HEK293 (cell line): ENCODE measurements around the gene CIRBP.

Source experiments
- EGR2 ChIP-seq: fragments of 450-650 bp; formaldehyde crosslinking; IDR thresholded peaks from 2 replicates; pipeline ENCODE4 v1.5.1; 2016; ENCODE audit warnings: low read depth, missing biosample characterization, missing genetic modification characterization
- HOXC10 ChIP-seq: sonication (generic); formaldehyde crosslinking; IDR thresholded peaks from 2 replicates; pipeline ENCODE4 v1.8.1; 2023; ENCODE audit warnings: mild to moderate bottlenecking, missing genetic modification reagents
- KLF10 ChIP-seq: fragments of 450-650 bp; IDR thresholded peaks from 2 replicates; pipeline ENCODE4 v1.5.1; 2018; ENCODE audit warnings: missing biosample characterization, mild to moderate bottlenecking, missing genetic modification characterization
- KLF8 ChIP-seq: fragments of 450-650 bp; formaldehyde crosslinking; IDR thresholded peaks from 2 replicates; pipeline ENCODE4 v1.5.1; 2016; ENCODE audit warnings: missing biosample characterization, missing genetic modification characterization
- SALL2 ChIP-seq: fragments of 450-650 bp; formaldehyde crosslinking; IDR thresholded peaks from 2 replicates; pipeline ENCODE4 v1.5.0; 2017; ENCODE audit warnings: missing biosample characterization, mild to moderate bottlenecking, missing genetic modification characterization, borderline replicate concordance
- SP2 ChIP-seq: fragments of 450-650 bp; formaldehyde crosslinking; IDR thresholded peaks from 2 replicates; pipeline ENCODE4 v1.5.1; 2016; ENCODE audit warnings: missing biosample characterization, missing genetic modification characterization
- ZBTB48 ChIP-seq: fragments of 450-650 bp; formaldehyde crosslinking; IDR thresholded peaks from 2 replicates; pipeline ENCODE4 v1.5.1; 2016; ENCODE audit warnings: missing biosample characterization, missing genetic modification characterization
- ZFP69B ChIP-seq: fragments of 450-650 bp; formaldehyde crosslinking; IDR thresholded peaks from 2 replicates; pipeline ENCODE4 v1.5.1; 2016; ENCODE audit warnings: missing biosample characterization, missing genetic modification characterization
- ZNF140 ChIP-seq: fragments of 450-650 bp; formaldehyde crosslinking; IDR thresholded peaks from 2 replicates; pipeline ENCODE4 v1.5.1; 2016; ENCODE audit warnings: missing biosample characterization, missing genetic modification characterization
- ZNF169 ChIP-seq: fragments of 450-650 bp; formaldehyde crosslinking; IDR thresholded peaks from 2 replicates; pipeline ENCODE4 v1.5.1; 2016; ENCODE audit warnings: missing biosample characterization, missing genetic modification characterization
- ZNF175 ChIP-seq: fragments of 450-650 bp; formaldehyde crosslinking; IDR thresholded peaks from 2 replicates; pipeline ENCODE4 v1.5.1; 2016; ENCODE audit warnings: missing biosample characterization, missing genetic modification characterization
- ZNF19 ChIP-seq: fragments of 450-650 bp; formaldehyde crosslinking; IDR thresholded peaks from 2 replicates; pipeline ENCODE4; 2016; ENCODE audit warnings: missing biosample characterization, missing genetic modification characterization, low read depth
- ZNF221 ChIP-seq: fragments of 450-650 bp; formaldehyde crosslinking; IDR thresholded peaks from 2 replicates; pipeline ENCODE4 v1.5.1; 2017; ENCODE audit warnings: missing biosample characterization, missing genetic modification characterization, borderline replicate concordance
- ZNF24 ChIP-seq: fragments of 450-650 bp; formaldehyde crosslinking; IDR thresholded peaks from 2 replicates; pipeline ENCODE4 v1.5.1; 2016; ENCODE audit warnings: missing biosample characterization, missing genetic modification characterization
- ZNF274 ChIP-seq, 2 experiments: fragments of 200-500 bp in 1 of 2; fragments of 450-650 bp in 1 of 2; sonication (Bioruptor generic) in 1 of 2; formaldehyde crosslinking in 1 of 2; IDR thresholded peaks; 2 replicates each; pipeline versions ENCODE4 v1.5.1 to v1.6.1; 2014 to 2016; ENCODE audit warnings: borderline replicate concordance in 1 of 2, inconsistent platforms in 1 of 2, low read length in 1 of 2, missing biosample characterization in 1 of 2, missing genetic modification characterization in 1 of 2
- ZNF292 ChIP-seq: fragments of 450-650 bp; formaldehyde crosslinking; IDR thresholded peaks from 2 replicates; pipeline ENCODE4 v1.5.1; 2016; ENCODE audit warnings: low read depth, missing biosample characterization, missing genetic modification characterization, borderline replicate concordance
- ZNF473 ChIP-seq: fragments of 450-650 bp; formaldehyde crosslinking; IDR thresholded peaks from 2 replicates; pipeline ENCODE4 v1.5.1; 2017; ENCODE audit warnings: missing biosample characterization, missing genetic modification characterization
- ZNF571 ChIP-seq: fragments of 450-650 bp; formaldehyde crosslinking; IDR thresholded peaks from 2 replicates; pipeline ENCODE4 v1.5.0; 2017; ENCODE audit warnings: missing biosample characterization, missing genetic modification characterization
- ZNF610 ChIP-seq: fragments of 450-650 bp; formaldehyde crosslinking; IDR thresholded peaks from 2 replicates; pipeline ENCODE4 v1.5.1; 2016; ENCODE audit warnings: missing biosample characterization, missing genetic modification characterization, borderline replicate concordance
- ZNF623 ChIP-seq: fragments of 450-650 bp; formaldehyde crosslinking; IDR thresholded peaks from 2 replicates; pipeline ENCODE4 v1.5.1; 2016; ENCODE audit warnings: missing biosample characterization, missing genetic modification characterization
- ZNF629 ChIP-seq: fragments of 450-650 bp; formaldehyde crosslinking; IDR thresholded peaks from 2 replicates; pipeline ENCODE4 v1.5.1; 2017; ENCODE audit warnings: missing biosample characterization, missing genetic modification characterization
- ZNF785 ChIP-seq: fragments of 450-650 bp; formaldehyde crosslinking; IDR thresholded peaks from 2 replicates; pipeline ENCODE4 v1.5.1; 2016; ENCODE audit warnings: missing biosample characterization, missing genetic modification characterization
- ZNF792 ChIP-seq: fragments of 450-650 bp; formaldehyde crosslinking; IDR thresholded peaks from 2 replicates; pipeline ENCODE4 v1.5.1; 2016; ENCODE audit warnings: missing biosample characterization, missing genetic modification characterization
- ZSCAN23 ChIP-seq: fragments of 450-650 bp; formaldehyde crosslinking; IDR thresholded peaks from 2 replicates; pipeline ENCODE4 v1.5.1; 2016; ENCODE audit warnings: missing biosample characterization, missing genetic modification characterization
- ZXDB ChIP-seq: fragments of 450-650 bp; formaldehyde crosslinking; IDR thresholded peaks from 2 replicates; pipeline ENCODE4 v1.5.1; 2016; ENCODE audit warnings: missing biosample characterization, missing genetic modification characterization
- TF ChIP-seq, protein P1 (sequence below): fragments of 450-650 bp; formaldehyde crosslinking; IDR thresholded peaks from 2 replicates; pipeline ENCODE4 v1.5.1; 2016; ENCODE audit warnings: missing biosample characterization, missing genetic modification characterization
- TF ChIP-seq, protein P2 (sequence below): fragments of 450-650 bp; formaldehyde crosslinking; IDR thresholded peaks from 2 replicates; pipeline ENCODE4 v1.5.1; 2016; ENCODE audit warnings: missing biosample characterization, missing genetic modification characterization
- TF ChIP-seq, protein P3 (sequence below): fragments of 450-650 bp; formaldehyde crosslinking; IDR thresholded peaks from 2 replicates; pipeline ENCODE4; 2016; ENCODE audit warnings: missing biosample characterization, missing genetic modification characterization
- TF ChIP-seq, protein P4 (sequence below): fragments of 450-650 bp; formaldehyde crosslinking; optimal IDR thresholded peaks from 2 replicates; pipeline ENCODE3; 2016; ENCODE audit warnings: missing biosample characterization, mild to moderate bottlenecking, missing genetic modification characterization
- TF ChIP-seq, protein P5 (sequence below): fragments of 450-650 bp; formaldehyde crosslinking; IDR thresholded peaks from 2 replicates; pipeline ENCODE4 v1.5.1; 2016; ENCODE audit warnings: missing biosample characterization, missing genetic modification characterization, borderline replicate concordance

Gene CIRBP

DNA sequence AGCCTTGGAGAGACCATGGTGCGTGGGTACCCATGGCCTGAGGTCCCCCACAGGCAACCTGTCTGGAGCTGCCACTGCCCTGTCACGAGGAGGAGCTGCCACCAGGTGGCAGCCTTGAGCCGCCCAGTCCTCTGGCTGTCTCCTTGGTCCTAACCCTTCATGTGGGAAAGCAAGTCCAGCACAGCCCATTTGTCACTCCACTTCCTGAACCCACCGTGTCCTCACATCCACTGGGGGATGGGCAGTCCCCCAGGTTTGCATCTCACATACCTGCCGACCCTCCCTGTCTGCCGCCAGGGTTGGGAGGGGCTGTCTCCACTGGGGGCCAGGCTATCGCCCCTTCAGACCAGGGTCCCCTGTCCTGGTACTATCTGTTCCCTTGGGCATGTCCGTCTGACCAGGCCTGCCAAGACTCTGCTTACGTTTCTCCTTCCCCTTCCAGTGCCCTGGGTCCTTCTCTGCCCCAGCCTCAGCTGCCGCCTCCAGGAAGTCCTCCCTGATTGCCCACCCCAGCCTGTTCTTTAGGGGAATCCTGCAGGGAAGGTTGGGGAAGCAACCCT is 10.7 kb downstream of the CIRBP start (continued):
- TF ChIP-seq, protein P1, sequence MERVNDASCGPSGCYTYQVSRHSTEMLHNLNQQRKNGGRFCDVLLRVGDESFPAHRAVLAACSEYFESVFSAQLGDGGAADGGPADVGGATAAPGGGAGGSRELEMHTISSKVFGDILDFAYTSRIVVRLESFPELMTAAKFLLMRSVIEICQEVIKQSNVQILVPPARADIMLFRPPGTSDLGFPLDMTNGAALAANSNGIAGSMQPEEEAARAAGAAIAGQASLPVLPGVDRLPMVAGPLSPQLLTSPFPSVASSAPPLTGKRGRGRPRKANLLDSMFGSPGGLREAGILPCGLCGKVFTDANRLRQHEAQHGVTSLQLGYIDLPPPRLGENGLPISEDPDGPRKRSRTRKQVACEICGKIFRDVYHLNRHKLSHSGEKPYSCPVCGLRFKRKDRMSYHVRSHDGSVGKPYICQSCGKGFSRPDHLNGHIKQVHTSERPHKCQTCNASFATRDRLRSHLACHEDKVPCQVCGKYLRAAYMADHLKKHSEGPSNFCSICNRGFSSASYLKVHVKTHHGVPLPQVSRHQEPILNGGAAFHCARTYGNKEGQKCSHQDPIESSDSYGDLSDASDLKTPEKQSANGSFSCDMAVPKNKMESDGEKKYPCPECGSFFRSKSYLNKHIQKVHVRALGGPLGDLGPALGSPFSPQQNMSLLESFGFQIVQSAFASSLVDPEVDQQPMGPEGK (tag by site-specific recombination), result peak; percentile 45; the same call in 1 of the 2 replicates
- TF ChIP-seq ZNF473 (tag by site-specific recombination) (no peak), ZBTB48 (tag by site-specific recombination) (no peak), SP2 (no peak), ZNF610 (tag by site-specific recombination) (no peak), ZNF24 (no peak), ZNF221 (tag by site-specific recombination) (no peak), ZNF785 (tag by site-specific recombination) (no peak), KLF8 (tag by site-specific recombination) (no peak), ZNF292 (tag by site-specific recombination) (no peak), ZNF140 (tag by site-specific recombination) (no peak), ZNF169 (tag by site-specific recombination) (no peak), ZNF175 (no peak), SALL2 (no peak), ZNF19 (tag by site-specific recombination) (no peak), HOXC10 (CRISPR knock-in tag) (no peak), ZFP69B (no peak), ZNF274 (IDR thresholded peaks at IDR 0.05; ENCODE audit: low read length) (no peak), ZNF274 (tag by site-specific recombination; IDR thresholded peaks at IDR 0.05; ENCODE audit: borderline replicate concordance) (no peak), ZNF792 (no peak), KLF10 (no peak), ZNF623 (no peak), ZSCAN23 (no peak), ZXDB (0 out of 2 replicates have a peak, but pooled peaks have one; percentile 39), ZNF571 (tag by site-specific recombination) (no peak), ZNF629 (peak; percentile 51), EGR2 (no peak)
- TF ChIP-seq, protein P2, sequence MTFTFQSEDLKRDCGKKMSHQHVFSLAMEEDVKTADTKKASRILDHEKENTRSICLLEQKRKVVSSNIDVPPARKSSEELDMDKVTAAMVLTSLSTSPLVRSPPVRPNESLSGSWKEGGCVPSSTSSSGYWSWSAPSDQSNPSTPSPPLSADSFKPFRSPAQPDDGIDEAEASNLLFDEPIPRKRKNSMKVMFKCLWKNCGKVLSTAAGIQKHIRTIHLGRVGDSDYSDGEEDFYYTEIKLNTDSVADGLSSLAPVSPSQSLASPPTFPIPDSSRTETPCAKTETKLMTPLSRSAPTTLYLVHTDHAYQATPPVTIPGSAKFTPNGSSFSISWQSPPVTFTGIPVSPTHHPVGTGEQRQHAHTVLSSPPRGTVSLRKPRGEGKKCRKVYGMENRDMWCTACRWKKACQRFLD (tag by site-specific recombination), result no peak
- TF ChIP-seq, protein P3, sequence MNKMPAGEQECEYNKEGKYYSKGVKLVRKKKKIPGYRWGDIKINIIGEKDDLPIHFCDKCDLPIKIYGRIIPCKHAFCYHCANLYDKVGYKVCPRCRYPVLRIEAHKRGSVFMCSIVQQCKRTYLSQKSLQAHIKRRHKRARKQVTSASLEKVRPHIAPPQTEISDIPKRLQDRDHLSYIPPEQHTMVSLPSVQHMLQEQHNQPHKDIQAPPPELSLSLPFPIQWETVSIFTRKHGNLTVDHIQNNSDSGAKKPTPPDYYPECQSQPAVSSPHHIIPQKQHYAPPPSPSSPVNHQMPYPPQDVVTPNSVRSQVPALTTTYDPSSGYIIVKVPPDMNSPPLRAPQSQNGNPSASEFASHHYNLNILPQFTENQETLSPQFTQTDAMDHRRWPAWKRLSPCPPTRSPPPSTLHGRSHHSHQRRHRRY (tag by site-specific recombination), result no peak
- TF ChIP-seq, protein P4, sequence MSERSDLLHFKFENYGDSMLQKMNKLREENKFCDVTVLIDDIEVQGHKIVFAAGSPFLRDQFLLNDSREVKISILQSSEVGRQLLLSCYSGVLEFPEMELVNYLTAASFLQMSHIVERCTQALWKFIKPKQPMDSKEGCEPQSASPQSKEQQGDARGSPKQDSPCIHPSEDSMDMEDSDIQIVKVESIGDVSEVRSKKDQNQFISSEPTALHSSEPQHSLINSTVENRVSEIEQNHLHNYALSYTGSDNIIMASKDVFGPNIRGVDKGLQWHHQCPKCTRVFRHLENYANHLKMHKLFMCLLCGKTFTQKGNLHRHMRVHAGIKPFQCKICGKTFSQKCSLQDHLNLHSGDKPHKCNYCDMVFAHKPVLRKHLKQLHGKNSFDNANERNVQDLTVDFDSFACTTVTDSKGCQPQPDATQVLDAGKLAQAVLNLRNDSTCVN (tag by site-specific recombination), result peak; percentile 17
- TF ChIP-seq, protein P5, sequence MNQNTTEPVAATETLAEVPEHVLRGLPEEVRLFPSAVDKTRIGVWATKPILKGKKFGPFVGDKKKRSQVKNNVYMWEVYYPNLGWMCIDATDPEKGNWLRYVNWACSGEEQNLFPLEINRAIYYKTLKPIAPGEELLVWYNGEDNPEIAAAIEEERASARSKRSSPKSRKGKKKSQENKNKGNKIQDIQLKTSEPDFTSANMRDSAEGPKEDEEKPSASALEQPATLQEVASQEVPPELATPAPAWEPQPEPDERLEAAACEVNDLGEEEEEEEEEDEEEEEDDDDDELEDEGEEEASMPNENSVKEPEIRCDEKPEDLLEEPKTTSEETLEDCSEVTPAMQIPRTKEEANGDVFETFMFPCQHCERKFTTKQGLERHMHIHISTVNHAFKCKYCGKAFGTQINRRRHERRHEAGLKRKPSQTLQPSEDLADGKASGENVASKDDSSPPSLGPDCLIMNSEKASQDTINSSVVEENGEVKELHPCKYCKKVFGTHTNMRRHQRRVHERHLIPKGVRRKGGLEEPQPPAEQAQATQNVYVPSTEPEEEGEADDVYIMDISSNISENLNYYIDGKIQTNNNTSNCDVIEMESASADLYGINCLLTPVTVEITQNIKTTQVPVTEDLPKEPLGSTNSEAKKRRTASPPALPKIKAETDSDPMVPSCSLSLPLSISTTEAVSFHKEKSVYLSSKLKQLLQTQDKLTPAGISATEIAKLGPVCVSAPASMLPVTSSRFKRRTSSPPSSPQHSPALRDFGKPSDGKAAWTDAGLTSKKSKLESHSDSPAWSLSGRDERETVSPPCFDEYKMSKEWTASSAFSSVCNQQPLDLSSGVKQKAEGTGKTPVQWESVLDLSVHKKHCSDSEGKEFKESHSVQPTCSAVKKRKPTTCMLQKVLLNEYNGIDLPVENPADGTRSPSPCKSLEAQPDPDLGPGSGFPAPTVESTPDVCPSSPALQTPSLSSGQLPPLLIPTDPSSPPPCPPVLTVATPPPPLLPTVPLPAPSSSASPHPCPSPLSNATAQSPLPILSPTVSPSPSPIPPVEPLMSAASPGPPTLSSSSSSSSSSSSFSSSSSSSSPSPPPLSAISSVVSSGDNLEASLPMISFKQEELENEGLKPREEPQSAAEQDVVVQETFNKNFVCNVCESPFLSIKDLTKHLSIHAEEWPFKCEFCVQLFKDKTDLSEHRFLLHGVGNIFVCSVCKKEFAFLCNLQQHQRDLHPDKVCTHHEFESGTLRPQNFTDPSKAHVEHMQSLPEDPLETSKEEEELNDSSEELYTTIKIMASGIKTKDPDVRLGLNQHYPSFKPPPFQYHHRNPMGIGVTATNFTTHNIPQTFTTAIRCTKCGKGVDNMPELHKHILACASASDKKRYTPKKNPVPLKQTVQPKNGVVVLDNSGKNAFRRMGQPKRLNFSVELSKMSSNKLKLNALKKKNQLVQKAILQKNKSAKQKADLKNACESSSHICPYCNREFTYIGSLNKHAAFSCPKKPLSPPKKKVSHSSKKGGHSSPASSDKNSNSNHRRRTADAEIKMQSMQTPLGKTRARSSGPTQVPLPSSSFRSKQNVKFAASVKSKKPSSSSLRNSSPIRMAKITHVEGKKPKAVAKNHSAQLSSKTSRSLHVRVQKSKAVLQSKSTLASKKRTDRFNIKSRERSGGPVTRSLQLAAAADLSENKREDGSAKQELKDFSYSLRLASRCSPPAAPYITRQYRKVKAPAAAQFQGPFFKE (tag by site-specific recombination), result no peak
